ENCODE data around the gene TAOK1. TPM values are rescaled to one million over a fixed set of nuclear protein-coding genes. Genes with fewer than 3 reads are reported as not detected.
A peak's percentile ranks its signal among the peaks of the same experiment; 100 is the strongest.

The TAOK1 gene
- total RNA-seq, 1 donor: 70.4 TPM

- DNase-seq (ENCODE audit: low read depth): peak; percentile 24
- no peak for TF ChIP-seq CTCF (IDR thresholded peaks at IDR 0.05; ENCODE audit: insufficient read depth, low read depth, low read length)
Observed at GRCh38 chr17:29495011-29495410, 104.8 kb downstream of the TAOK1 start.

GRCh38 chr17:29504711-29505110 lies 114.5 kb downstream of the TAOK1 start:
- DNase-seq (ENCODE audit: low read depth): peak; percentile 53
- no peak for TF ChIP-seq CTCF (IDR thresholded peaks at IDR 0.05; ENCODE audit: insufficient read depth, low read depth, low read length)

More at GRCh38 chr17:29495011-29495410, 104.8 kb downstream of the TAOK1 start:
- no peak overlapping the region for H3K4me3 ChIP-seq (ENCODE audit: low read depth, low read length)

GRCh38 chr17:29505836-29506235 lies 115.7 kb downstream of the TAOK1 start:
- TF ChIP-seq CTCF (IDR thresholded peaks at IDR 0.05; ENCODE audit: insufficient read depth, low read depth, low read length): no peak
- no peak overlapping the region for H3K4me3 ChIP-seq (ENCODE audit: low read depth, low read length)
- no peak for DNase-seq (ENCODE audit: low read depth)

More at GRCh38 chr17:29504711-29505110, 114.5 kb downstream of the TAOK1 start:
- H3K4me3 ChIP-seq (ENCODE audit: low read depth, low read length): no peak overlapping the region

- H3K4me3 ChIP-seq (ENCODE audit: low read depth, low read length): no peak overlapping the region
- no peak for DNase-seq (ENCODE audit: low read depth)
- TF ChIP-seq CTCF (IDR thresholded peaks at IDR 0.05; ENCODE audit: insufficient read depth, low read depth, low read length): no peak
Observed at GRCh38 chr17:29510953-29511352, 120.8 kb downstream of the TAOK1 start.

- H3K4me3 ChIP-seq (ENCODE audit: low read depth, low read length): no peak overlapping the region
- no peak for TF ChIP-seq CTCF (IDR thresholded peaks at IDR 0.05; ENCODE audit: insufficient read depth, low read depth, low read length)
- peak; percentile 10 for DNase-seq (ENCODE audit: low read depth)
Observed at GRCh38 chr17:29514792-29515191, 124.6 kb downstream of the TAOK1 start.

- no peak for DNase-seq (ENCODE audit: low read depth)
- no peak for TF ChIP-seq CTCF (IDR thresholded peaks at IDR 0.05; ENCODE audit: insufficient read depth, low read depth, low read length)
- H3K4me3 ChIP-seq (ENCODE audit: low read depth, low read length): no peak overlapping the region
Observed at GRCh38 chr17:29518359-29518758, 128.2 kb downstream of the TAOK1 start.

- TF ChIP-seq CTCF (IDR thresholded peaks at IDR 0.05; ENCODE audit: insufficient read depth, low read depth, low read length): no peak
- no peak for DNase-seq (ENCODE audit: low read depth)
Observed at GRCh38 chr17:29524692-29525091, 134.5 kb downstream of the TAOK1 start.

More at GRCh38 chr17:29524692-29525091, 134.5 kb downstream of the TAOK1 start:
- H3K4me3 ChIP-seq (ENCODE audit: low read depth, low read length): no peak overlapping the region

All from fibroblast of villous mesenchyme (primary cell).